GM18868 (cell line): Measurements from ENCODE around the gene CXCR5.

Experiments
- ATAC-seq: cut with Tn5 transposase; IDR thresholded peaks from one replicate; pipeline ENCODE4 v1.9.1; 2021; ENCODE audit warnings: mild to moderate bottlenecking, moderate library complexity; ENCODE audit not compliant: unreplicated experiment

Gene CXCR5

DNA sequence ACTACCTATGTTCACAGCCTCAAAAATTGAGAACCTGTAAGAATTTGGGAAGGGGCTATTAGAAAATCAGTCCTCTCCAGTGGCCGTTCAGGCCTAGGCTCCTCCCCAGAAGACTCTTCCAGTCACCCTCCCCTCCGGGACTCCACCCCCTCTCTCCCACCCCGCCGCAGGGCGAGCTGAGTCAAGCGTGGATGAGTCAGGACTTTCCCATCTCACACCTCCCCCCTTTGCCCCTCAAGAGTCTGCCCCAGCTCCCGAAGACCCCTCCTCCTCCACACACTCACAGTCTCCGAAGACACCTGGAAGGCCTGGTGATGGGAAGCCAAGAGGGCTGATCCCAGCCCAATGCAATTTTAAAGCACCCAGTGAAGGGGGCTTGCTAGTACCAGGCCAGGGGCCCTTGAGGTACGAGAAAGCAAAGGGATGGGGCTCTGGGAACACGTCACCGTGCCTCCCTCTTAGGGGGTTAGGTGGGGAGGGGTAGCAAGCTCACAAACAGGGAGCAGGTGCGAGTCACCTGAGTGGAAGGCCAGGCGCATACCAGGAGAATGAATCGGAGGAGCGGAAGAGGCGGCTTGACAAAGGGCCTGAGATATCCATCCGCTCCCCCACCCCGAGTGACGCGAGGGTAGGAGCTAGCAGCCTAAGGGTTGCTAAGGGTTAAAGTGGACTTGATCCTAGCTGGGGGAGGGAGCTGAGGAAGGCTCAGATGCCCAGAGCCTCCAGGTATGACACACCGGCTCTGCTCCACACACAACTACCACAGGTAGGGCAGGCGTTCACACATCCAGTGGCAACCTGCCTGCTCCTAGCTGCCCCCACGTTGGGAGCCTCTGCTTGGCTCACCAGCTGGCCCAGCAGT lies 28.4 kb downstream of the CXCR5 start:
- ATAC-seq: no peak

DNA sequence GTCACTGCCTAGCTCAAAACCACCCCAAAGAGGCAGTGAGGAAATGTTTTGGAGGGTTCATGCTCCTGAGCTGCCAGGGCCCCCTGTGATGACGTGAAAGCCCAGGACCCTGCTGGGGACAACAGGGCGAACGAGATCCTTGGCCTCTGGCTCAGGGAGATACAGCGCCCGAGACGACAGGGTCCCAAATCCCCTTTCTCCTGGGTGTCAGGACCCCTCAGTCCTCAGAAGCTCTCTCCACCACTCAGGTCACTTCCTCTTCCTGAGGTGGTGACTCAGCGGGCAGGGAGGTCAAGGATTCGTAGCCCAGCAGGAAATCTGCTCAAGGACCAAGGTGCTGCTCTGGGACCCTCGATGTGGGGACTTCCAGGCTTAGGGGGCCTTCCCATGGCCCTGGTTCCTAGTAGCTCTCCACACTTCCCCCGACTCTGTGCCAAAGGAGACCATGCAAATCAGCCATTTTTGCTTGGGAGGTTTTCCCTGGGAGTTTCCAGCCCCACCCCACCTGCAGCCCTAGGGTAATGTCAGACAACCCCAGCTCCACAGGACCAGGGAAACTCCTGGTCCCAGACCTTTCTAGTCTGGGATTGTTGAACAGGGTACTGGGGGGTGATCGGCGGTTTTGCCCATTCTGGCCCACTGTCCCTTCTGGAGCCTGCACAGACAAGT lies 29.2 kb downstream of the CXCR5 start:
- no peak for ATAC-seq

DNA sequence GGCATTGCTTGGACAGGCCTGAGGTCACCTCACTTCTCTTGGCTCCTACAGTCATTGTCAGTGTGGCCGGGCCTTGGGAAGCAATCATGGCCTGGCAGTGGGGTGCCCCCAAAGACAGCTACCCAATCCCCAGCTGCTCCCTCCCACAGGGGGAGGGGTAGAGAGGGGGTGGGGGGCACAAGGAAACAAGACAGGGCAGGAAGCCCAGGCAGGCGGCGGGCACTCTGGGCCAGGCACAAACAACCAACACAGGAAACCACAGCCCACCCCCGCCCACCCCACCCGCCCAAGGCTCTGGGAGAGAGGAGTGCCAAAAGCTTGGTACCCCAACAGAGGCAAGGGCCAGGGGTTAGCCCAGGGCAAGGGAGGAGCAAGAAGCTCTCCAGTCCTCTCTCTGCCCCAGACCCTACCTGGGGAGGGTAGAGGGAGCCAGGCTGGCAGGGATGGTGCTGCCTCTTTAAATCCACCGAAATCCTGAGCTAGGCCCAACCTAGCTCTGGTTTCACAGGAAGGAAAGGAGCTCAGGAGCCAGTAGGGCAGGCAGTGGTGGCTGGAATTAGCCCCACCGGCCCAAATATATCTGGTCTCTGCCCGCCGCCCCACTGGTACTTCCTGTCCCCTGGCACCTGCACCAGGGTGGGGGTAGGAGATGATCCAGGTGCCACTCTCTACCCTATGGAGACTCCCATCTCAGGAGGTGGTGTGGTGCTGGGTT lies 29.9 kb downstream of the CXCR5 start:
- ATAC-seq: no peak

DNA sequence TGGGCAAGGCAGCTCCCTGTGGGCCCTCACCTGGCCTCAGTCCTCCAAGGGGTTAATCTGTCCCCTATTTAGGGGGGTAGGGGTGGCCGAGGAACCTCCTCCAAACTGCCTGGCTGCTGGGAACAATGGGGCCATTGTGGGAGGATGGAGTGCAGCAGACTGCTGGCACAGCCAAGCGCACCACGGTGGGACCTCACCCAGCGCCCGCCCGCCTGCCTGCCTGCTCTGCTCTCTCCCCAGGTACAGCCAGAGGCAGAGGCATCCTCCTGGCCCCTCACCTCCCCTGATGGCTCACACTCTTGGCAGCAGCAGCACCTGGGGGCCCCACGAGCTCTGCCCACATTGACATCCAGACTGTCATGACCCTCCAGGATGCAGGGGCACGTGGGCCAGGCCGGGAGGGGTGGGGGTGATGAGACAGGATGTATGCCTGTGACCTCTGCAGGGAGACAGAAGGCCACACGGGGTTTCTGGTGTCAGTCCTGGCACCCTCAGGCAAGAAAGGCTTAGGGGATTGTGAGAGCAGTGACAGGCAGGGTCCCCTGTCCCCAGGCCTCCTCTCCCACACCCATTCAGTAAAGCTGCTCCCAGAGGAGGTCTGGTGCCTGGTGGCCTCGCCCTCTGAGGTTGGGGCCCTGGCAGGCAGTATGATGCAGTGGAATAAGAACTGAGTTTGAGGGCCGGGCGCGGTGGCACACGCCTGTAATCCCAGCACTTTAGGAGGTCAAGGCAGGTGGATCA lies 30.7 kb downstream of the CXCR5 start:
- no peak for ATAC-seq

DNA sequence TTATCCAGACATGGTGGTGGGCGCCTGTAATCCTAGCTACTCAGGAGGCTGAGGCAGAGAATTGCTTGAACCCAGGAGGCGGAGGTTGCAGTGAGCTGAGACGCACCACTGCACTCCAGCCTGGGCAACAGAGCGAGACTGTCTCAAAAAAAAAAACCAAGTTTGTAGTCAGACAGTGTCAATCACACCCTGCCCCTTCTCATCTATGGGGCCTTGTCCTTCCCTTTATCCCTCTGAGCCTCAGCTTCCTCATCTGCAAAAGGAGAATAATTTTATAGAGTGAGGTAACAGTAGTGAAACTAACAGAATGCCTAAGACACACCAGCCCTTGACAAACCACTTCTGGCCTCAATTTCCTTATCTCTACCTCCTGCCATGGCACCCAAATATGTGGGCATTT lies 31.3 kb downstream of the CXCR5 start:
- no peak for ATAC-seq

DNA sequence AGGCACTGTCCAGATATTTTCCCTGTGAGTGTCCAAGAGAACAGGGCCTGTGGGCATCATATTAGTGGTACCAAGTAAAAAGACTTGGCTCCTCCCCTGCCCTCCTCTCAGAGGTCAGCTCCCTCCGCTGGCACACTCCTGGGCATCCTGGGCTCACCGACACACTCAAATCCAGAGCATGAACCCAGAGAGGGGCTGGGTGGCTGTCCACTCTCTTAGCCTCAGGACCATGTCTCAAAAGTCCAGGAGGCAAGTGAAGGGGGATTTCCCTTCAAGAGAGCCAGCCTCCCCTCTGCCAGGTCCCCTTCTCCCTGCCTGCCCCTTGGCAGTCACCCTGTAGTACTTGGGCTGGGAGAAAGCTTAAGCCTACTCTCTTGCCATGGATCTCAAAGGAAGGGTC lies 31.7 kb downstream of the CXCR5 start:
- no peak for ATAC-seq

DNA sequence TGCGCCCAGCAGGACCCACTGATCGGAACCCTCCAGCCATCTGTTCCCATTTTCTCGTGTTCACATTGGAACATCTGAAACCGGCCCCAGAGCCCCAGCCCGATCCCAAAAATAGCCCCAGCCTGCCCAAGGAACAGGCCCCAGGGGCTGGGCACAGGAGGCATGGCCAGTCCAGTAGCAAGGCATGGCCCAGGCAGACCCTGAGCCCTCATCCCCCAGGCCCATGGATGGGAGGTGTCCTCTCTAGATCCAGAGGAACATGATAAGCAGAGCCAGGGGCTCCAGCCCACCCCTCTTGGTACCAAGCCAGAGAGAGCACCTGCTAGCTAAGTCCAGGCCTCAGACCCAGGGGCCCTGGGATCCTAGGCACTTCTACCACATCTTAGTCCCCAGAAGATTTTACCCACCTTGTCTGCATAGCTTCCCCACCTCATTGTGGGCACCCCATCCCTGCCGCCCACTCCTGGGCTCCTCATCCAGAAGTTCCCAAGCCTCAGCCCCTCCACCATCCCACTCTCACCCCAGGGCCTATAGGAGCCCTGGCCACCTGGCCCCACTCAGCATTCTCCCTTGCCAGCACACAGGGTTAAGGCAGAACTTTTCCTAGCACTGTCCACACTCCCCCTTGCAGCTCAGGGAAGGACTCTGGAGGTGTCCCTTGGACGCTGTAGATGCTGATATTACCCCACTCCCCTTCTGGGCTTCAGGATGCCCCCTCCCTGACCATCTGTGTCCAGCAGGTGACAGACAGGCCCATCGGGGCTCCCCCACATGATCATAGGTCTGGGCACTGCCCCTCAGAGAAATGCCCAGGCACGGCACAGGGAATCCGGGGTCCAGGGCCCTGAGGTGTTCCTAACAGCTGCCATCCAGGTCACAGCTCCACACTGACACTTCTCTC lies 32.5 kb downstream of the CXCR5 start:
- ATAC-seq: no peak

DNA sequence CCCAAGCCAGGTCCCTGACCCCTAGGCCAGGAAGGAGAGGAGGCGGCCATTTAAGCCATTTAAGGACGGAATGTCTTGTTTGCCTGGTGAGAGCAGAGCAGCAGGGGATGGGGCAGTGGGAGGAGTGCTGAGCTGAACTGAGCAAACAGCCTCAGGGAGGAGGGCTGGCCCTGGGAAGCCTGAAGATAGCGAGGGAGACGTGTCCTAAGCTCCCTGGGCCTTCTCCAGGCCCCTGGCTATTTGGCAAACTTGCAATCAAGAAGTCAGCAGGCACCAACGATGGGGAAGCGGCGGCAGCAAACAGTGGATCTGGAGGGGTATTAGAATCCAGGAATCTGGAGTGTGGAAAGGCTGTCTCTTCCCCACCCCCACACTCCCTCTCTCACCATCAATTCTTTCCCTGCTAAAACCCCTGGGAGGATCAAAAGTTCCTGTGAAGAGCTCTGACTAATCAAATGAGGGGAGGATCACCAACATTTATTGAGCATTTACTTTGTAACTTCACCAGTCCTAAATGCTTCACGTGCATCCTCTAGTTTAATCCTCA lies 33.2 kb downstream of the CXCR5 start:
- ATAC-seq: no peak

DNA sequence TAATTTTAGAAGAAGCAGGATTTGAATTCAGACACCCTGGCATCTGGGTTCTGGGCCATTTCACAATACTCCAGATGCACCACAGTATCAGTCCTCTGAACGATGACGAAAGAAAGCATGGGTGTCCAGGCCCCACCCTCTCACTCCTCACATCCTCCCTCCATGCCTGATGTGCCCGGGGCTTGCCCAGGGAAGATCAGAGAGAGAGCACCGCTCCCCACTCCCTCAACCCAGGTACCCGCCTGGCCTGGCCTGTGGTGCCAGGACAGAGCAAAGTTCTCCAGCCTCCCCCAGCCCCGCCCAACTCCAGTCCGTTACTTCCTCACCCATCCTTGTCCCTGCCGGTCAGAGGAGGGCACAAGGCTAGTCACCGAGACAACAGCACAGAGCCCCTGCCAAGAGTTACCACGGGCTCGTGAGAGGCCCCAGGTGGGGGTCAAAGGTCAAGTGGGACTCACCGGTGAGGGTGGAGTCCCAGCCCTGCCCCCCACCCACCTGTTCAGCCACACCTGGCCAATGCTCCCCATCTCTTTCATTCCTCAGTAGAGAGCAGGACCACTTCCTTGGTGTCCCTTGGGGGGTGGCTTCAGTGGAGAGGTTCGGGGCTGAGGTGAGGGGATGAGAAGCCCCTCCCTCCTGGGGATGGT lies 33.9 kb downstream of the CXCR5 start:
- no peak for ATAC-seq

DNA sequence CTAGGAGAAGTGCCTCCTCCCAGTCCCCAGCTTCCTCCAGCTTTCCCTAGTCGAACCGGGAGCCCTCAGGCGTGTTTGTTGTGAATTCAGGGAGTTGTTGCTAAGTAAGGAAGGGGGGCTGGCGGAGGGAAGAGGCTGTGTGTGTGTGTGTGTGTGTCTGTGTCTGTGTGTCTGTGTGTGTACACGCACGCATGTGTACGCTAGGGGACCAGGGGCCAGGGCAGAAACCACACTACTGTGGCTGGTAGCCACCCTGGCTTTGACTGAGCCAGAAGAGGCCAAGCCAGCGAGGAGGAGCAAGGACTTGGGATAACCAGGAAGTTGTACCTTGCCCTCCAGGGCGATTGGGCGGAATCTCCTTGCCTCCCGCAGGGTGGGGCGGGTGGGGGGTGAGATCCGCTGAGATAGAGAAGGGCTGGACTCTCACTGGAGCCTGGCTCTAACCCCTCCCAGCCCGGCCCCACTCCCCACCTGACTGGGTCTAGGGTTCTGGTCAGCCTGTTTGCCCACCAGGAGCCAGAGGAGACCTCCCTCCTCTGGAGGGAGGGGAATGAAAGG lies 34.5 kb downstream of the CXCR5 start:
- ATAC-seq: no peak

DNA sequence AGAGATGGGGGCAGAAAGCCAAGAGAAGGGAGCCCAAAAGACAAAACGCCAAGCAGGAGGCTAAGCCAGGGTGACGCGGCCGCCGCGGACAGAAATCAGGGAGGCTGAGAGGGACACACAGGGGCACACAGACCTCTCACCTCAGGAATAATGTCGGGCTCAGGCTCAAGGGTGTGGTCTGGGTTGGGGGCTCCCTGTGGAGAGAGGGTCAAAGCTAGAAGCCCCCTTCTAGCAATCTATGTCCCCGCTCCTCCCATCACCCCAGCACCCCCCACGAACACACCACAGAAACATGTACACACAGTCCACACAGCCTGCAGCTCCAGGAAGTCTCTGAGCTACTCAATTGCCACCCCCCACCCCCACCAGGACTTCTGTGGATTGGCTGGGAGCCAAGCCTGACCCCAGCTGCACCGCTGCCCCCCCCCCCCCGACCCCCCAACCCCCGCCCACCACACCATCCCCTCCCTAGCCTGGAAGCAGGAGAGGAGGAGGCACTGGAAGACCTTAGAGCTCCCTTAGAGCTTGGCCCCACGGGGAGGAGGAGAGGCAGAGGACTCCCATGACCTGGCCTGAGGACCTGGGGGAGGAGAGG lies 35.1 kb downstream of the CXCR5 start:
- no peak for ATAC-seq

DNA sequence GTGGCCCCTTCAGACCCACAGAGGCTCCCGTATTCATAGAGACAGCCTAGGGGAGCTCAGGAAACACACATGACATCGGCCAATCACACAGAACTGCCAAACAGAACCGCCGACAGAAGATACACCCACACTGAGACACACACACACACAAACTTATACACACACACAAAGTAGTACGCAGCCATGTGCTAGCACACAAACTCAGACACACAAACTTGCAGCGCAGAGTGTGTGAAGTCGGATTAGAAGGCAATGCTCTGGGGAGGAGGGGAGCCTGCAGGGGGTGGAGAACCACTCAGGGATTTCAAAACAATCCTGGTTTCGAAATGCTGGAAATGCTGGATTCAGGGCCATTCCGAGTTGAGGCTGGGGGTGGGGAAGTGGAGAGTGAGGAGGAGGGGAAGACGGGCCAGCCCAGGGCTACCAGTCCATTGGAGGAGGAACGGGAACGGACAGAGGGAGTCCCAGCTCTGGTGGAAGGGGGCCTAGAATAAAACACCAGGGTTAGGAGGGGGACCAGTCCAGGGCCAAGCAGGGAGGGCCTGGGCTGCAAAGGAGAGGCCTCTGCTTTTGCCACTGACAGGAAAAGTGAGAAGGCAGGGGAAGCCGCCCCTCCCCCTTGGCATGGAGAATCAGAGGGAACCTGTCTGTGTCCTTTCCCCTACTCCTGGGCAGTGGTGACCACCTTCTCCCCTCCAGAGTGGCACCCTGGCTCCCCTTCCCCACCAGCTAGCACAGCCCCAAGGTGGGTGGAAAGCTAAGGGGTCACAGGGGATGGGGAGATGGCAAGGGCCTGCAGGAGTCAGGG lies 37.6 kb downstream of the CXCR5 start:
- ATAC-seq: no peak

DNA sequence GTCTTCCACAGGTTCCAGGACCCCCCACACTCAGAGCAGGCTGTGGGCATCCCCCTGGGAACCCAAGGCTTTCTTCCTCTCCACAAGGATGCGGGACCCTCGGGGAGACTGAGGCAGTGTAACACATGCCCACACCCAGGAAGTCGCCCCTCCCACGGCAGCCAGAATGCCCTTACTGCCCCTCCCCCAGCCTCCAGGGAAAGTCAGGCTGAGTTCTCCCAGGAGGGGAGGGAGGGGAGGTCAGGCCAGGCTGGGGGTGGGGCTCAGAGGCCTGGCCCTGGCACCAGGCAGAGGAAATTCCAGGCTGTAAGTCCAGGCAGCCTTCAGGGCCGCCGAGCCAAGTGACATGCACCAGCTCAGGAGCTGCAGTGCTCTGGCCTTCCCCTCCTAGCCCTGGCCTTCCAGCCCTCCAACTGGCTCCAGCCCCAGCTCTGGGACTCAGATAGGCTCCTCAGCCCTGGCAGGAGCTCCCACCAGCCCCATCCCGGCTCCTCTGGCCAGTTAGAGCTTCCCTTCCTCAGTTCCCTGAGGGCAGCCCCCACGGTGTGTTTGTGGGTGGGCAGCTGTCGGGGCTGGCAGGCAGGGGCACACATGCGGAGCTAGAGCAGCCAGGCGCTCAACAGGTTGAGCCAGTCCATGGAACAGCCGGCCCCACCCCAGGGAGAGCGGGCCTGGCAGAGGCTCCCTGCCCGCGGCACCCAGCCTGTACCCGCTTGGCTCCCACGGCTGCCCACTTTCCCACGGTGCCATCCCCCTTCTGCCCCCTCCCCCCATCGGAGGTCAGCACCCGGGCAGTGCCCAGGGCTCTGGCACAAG lies 38.4 kb downstream of the CXCR5 start:
- no peak for ATAC-seq

DNA sequence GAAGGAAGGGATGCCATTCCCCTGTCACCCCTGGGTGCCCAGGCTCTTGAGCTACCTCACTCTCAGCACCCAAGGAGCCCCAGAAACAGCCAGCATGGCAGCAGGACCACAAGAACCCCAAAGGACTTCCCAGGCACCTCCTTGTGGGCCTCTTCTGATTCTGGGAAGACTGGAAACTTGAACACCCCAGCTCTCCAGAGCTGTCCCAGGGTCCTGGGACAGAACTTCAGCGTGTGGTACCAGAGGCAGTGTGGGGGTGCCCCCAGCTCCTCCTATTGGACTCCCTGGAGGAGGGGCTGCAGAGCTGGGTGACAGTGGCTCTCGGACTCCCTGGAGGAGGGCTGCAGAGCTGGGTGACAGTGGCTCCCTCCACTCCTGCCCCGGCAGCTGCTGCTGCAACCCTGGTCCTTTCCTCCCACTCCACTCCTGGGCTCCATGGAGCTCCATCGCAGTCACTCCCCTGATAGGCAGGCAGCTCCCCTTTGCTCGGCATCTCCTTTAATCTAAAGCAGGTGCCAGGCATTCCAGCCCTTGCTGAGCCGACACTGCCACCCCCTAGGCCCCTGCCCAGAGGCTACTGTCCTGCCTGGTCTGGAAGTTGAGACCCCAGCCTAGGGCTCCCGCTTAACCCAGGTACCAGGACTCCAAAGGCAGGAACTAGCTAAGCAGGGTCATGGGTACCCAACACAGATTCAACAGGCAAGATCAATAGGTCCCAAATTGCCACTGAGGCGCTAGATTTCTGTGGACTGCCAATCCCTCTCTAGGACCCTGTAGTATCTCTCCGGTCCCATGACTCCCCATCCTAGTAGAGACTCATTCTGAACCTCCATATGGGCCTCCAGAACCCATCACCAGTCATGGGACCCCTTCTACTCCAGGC lies 39.3 kb downstream of the CXCR5 start:
- ATAC-seq: no peak

DNA sequence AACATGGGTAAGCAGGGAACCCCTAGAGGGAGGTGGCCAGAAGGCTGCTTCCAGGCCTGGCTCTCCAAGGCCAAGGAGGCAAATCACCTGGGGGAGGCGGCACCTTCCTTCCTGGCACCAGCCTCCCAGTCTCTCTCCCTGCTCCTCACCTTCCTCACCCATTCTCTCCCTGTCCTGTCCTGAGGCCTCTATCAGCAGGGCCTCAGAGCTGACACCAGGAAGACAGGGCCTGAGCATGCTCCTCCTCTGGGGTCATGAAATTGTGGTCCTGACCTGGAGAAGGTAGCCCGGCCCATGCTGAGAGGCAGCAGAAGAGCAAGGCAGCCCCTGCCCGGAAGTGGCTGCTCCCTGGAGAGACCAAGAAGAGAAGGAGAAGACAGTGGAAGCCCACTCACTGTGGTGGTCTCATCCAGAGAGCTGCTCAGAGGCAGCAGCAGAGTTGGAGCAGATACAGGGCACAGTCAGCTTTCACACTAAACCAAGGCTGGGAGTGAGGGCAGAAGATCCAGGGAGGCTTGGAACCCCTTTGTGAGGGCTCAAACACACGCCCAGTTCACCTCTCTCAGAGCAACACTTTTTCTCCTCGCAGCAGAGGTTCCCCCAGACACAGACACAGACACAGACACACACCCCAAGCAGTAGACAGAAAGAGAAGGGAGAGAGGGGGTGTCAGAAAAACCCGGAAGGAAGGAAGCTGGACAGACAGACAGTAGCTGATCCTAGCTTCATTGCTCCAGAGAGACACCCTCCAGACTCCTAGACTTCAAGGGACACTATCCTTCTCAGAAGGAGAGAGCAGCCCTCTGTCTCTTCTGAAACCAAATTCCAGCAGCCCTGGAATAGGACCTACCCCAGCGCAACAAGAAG lies 40.3 kb downstream of the CXCR5 start:
- ATAC-seq: no peak
